Measurements from ENCODE around the gene EXTL1. TPM values are rescaled to one million over a fixed set of nuclear protein-coding genes. Genes with fewer than 3 reads are reported as not detected.

Gene EXTL1
- total RNA-seq, 1 experiment from 2014 or later, result 88.2 TPM

DNA sequence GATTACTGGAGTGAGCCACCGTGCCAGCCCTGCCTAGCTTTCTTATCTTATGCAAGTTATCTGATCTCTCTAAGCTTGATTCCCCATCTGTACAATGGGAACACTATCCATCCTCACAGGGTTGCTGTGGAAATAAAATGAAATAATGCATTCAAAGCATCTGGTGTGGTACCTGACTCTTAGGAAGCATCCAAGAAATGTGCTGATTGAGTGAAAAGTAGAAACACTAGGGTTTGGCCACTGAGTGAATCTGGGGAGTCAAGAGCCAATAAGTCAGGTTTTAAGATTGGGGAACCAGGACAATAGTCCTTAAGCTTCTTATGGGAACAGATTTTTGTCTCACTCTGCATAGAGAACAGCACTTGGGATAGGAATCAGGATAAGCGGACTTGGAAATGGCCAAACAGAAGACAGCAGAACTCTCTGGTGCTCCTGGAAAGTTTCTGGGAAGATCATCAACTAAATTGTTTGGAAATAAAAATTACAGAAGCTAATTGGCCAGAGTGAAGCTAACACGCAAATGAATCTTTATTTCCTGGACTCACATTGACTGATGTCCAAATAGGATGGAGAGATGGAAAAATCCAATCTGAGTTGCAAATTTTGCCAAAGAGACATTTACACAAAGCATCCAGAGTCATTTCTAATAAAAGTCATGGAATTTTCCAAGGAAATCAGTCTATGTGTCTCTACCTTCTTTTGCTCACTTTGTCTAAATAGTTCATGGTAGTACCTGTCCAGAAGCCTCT, 27.0 kb upstream of the EXTL1 start:
- DNase-seq (ENCODE audit: low spot score), result no peak
- in situ Hi-C loops (cut with HindIII; ENCODE audit: low sequenced_read_pairs), result loop anchor here (10.0 kb wide), 1 partner anchor 100 kb away; no protein-coding TSS in a partner anchor

DNA sequence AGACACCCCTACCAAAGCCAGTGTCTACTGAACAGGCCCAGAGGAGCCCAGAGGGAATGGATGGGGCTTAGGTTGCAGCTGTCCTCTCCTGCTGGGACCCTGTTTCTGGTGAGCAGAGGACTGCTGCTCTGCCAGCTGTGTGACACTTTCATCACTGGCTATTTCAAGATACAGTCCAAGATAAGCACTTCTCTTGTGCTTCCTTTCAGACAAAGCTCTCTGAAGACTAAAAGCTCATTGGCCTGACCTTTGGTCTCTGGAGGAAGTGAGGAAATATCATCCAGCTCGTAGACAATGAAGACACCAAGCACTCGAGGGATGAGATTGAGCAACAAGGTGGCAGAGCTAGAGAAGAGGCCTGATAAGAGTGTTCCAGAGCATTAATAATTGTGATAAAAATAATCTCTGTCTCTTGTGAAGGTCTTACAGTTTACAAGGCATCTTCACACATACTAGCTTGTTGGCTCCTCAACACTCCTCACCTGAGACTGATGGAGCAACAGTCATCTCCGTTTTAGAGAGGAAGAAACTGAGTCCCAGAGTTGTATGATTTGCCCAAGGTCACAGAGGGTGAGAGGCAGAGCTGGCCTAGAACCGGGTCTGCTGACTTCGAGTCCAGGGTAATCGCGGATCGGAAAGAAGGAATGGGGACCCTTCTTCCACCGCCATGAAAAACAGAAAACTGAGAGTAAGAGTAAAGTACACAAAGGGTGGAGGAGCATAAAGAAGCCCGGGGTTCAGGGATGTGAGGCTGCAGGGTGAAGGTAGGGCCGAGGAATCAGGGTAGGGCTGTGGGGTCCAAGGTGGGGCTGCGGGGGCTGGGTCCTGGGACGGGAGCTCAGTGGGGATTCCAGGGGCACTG, 24.4 kb upstream of the EXTL1 start:
- no peak for DNase-seq (ENCODE audit: low spot score)
- in situ Hi-C loops (cut with HindIII; ENCODE audit: low sequenced_read_pairs), result loop anchor here (10.0 kb wide), 1 partner anchor 102 kb away; no protein-coding TSS in a partner anchor

DNA sequence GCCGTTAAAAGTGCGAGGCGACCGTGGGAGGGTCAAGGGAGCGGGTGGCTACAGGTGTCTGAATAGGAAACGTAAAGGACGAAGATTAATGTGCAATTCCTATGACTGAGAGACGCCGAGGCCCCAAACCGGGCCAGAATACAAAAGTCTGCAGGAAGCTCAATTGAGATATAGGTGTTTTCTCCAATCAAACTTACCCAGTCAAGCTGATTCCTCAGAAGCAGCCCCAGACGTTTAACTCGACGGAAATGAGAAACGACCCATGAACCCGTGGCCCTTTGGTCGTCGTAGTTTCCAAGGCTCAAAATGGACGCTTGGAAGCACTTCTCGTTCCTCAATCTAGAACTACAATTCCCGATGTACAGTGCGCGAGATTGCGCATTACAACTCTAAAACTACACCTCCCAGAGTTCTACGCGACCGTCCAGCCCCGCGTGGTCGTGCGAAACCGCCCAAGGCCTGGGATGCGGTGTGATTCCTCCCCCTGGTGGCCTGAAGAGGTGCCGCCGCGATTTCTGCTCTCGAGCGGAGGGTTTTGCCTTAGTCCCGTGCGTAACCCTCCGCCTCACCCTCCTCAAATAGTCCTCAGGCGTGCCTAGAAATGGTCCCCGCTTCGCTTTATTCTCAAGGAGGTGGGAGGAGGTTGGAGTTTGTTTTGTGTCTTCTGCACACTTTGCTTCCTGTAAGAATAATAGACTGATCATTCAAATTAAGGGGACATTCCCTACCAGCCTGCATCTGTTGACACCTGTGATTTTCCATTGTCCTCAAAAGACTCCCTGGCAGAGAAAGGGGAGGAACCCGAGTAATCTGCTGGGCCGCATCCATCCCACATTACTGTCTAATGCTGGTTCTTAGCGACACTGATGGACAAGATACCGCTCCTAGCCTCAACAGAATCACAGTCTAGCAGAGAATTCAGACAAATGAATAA, 23.5 kb upstream of the EXTL1 start, which contains the start of gene PAFAH2:
TSS of gene PAFAH2 (minus strand) at position 236 of the 934 bp plus-strand sequence. CDS start 7,247 bp downstream, outside the sequence.
- in situ Hi-C loops (cut with HindIII; ENCODE audit: low sequenced_read_pairs), result loop anchor here (10.0 kb wide), 1 partner anchor 103 kb away; no protein-coding TSS in a partner anchor
- peak; percentile 99 for DNase-seq (ENCODE audit: low spot score)

- in situ Hi-C loops (cut with HindIII; ENCODE audit: low sequenced_read_pairs), result loop anchor here (10.0 kb wide), 1 partner anchor 104 kb away; no protein-coding TSS in a partner anchor
- no peak for DNase-seq (ENCODE audit: low spot score)
Observed at GRCh38 chr1:25999041-25999800, 22.4 kb upstream of the EXTL1 start.

DNA sequence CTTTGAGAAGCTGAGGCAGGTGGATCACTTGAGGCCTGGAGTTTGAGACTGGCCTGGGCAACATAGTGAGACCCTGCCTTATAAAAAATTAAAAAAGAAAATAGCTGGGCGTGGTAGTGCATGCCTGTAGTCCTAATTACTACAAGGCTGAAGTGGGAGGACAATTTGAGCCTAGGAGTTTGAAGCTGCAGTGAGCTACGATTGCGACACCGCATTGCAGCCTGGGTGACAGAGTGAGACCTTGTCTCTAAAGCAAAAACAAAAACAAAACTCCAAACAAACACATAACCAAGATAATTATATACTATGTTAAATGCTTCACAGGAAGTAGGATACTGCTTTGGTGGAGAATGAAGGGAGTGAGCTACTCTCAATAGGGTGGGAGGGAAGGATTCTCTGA, 18.3 kb upstream of the EXTL1 start:
- in situ Hi-C loops (cut with HindIII; ENCODE audit: low sequenced_read_pairs), result no loop called here
- DNase-seq (ENCODE audit: low spot score), result no peak

GRCh38 chr1:26003756-26004155, 17.8 kb upstream of the EXTL1 start:
- no peak for DNase-seq (ENCODE audit: low spot score)
- in situ Hi-C loops (cut with HindIII; ENCODE audit: low sequenced_read_pairs), result no loop called here

- no peak for DNase-seq (ENCODE audit: low spot score)
- in situ Hi-C loops (cut with HindIII; ENCODE audit: low sequenced_read_pairs), result no loop called here
Observed at GRCh38 chr1:26005434-26006105, 16.0 kb upstream of the EXTL1 start.

DNA sequence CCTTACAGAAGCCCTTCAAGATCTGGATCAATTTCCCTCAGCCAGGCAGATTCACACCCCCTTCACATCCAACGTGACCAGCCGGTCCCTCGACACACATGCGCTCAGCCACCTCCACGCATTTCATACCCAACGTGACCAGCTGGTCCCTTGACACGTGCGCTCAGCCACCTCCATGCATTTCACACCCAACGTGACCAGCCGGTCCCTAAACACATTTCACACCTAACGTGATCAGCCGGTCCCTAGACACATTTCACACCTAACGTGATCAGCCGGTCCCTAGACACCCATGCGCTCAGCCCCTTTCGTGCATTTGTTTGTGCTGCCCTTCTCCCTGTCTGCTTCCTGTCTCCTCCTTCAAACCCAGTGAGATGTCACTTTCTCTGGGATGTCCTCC, 14.9 kb upstream of the EXTL1 start:
- no peak for DNase-seq (ENCODE audit: low spot score)
- in situ Hi-C loops (cut with HindIII; ENCODE audit: low sequenced_read_pairs), result no loop called here

DNA sequence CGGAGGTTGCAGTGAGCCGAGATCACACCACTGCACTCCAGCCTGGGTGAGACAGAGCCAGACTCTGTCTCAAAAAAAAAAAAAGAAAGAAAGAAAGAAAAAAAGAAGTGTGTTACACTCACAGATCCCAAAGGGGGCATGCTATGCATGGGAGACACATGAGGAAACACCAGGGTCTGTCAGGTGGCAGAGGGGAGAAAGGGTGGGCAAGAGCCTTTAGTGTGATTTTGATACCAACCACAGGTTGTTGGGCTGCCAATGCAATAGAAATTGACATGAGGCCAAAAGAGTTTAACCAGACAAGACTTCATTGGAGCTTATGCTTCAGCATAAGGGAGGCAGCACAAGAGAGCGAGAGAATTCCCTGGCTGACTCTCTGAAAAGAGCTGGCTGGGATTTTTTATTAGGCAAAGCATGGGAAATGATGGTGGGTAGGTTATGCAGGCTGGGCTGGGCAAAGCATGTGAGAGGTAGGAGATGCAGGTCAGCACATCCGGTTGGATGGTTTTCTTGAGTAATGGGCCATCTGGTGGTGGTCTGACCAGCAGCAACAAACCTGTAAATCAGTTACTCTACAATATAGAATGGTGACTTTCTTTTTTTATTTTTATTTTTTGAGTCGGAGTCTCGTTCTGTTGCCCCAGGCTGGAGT, 11.7 kb upstream of the EXTL1 start:
- in situ Hi-C loops (cut with HindIII; ENCODE audit: low sequenced_read_pairs), result no loop called here
- DNase-seq (ENCODE audit: low spot score), result no peak

GRCh38 chr1:26010825-26011224, 10.8 kb upstream of the EXTL1 start:
- in situ Hi-C loops (cut with HindIII; ENCODE audit: low sequenced_read_pairs), result no loop called here
- DNase-seq (ENCODE audit: low spot score), result no peak

- no peak for DNase-seq (ENCODE audit: low spot score)
- in situ Hi-C loops (cut with HindIII; ENCODE audit: low sequenced_read_pairs), result no loop called here
Observed at GRCh38 chr1:26012864-26013263, 8.7 kb upstream of the EXTL1 start.

GRCh38 chr1:26014179-26014578, 7.4 kb upstream of the EXTL1 start:
- no peak for DNase-seq (ENCODE audit: low spot score)
- in situ Hi-C loops (cut with HindIII; ENCODE audit: low sequenced_read_pairs), result no loop called here

- peak; percentile 73 for DNase-seq (ENCODE audit: low spot score)
- in situ Hi-C loops (cut with HindIII; ENCODE audit: low sequenced_read_pairs), result no loop called here
Observed at GRCh38 chr1:26015358-26015757, 6.2 kb upstream of the EXTL1 start.

- peak; percentile 59 for DNase-seq (ENCODE audit: low spot score)
- in situ Hi-C loops (cut with HindIII; ENCODE audit: low sequenced_read_pairs), result no loop called here
Observed at GRCh38 chr1:26016258-26016952, 5.2 kb upstream of the EXTL1 start.

- in situ Hi-C loops (cut with HindIII; ENCODE audit: low sequenced_read_pairs), result no loop called here
Observed at GRCh38 chr1:26016953-26017545, 4.5 kb upstream of the EXTL1 start.

DNA sequence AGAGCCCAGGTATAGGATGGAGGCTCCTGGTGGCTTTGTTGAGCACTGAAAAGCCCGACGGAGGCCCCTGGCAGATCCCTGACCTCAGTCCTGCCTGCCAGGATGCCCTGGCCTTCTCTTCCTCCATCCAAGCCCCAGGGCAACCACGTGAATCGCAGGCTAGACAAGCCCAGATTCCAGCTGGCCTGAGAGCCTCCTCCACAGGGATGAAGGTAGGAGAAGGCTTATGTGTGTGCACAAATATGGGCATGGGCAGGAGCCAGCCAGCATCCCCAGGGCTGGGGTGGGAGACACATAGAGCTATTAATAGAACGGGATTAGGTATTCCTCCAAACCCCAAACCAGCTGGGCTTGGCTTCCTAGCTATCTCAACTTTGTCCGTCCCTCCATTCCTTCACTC, 4.0 kb upstream of the EXTL1 start:
- in situ Hi-C loops (cut with HindIII; ENCODE audit: low sequenced_read_pairs), result no loop called here
- no peak for DNase-seq (ENCODE audit: low spot score)

More at GRCh38 chr1:26016953-26017545, 4.5 kb upstream of the EXTL1 start:
- no peak for DNase-seq (ENCODE audit: low spot score)

All from G401 (cell line).